H1 (cell line): Measurements from ENCODE around the gene DACH2. TPM values are rescaled to one million over a fixed set of nuclear protein-coding genes. Genes with fewer than 3 reads are reported as not detected.

Experiments
- CTCF ChIA-PET: fragments of 300-600 bp; sonication (Branson Sonifier 250); formaldehyde crosslinking; loops from one replicate; lab custom pipeline; 2021; ENCODE audit not compliant: partially characterized antibody; lab: Charles Lee
- POLR2A ChIA-PET: fragments of 300-600 bp; sonication (Branson Sonifier 250); formaldehyde crosslinking; loops from one replicate; lab custom pipeline; 2021; ENCODE audit warnings: inconsistent platforms; ENCODE audit not compliant: partially characterized antibody; lab: Charles Lee
- DNase-seq, 2 experiments: peaks; one replicate each; pipeline versions ENCODE4 v3.0.0 to v3.0.0-alpha.2; 2010 to 2022; ENCODE audit warnings: low spot score in 2 of 2, low read depth in 1 of 2, mixed read lengths in 1 of 2
- FAIRE-seq: peaks from 2 replicates; lab custom pipeline; 2011; peaks lifted over from hg19 to GRCh38; lab: Jason Lieb, UNC
- H2AFZ ChIP-seq: 2 replicates; pipeline ENCODE4 v1.8.1; 2012; ENCODE audit warnings: low read length, inconsistent platforms
- H2AK5ac ChIP-seq: 2 replicates; pipeline ENCODE4 v1.6.1; 2013; ENCODE audit warnings: low read depth, low read length
- H2BK120ac ChIP-seq: replicated peaks from 2 replicates; pipeline ENCODE3; 2013; ENCODE audit warnings: low read depth, low read length, inconsistent platforms
- H2BK12ac ChIP-seq: 2 replicates; pipeline ENCODE4 v1.6.1; 2013; ENCODE audit warnings: low read depth, low read length
- H2BK15ac ChIP-seq: 2 replicates; pipeline ENCODE4 v1.6.1; 2013; ENCODE audit warnings: low read length
- H2BK20ac ChIP-seq: 2 replicates; pipeline ENCODE4 v1.6.1; 2013; ENCODE audit warnings: low read length
- H2BK5ac ChIP-seq: 2 replicates; pipeline ENCODE4 v1.6.1; 2013; ENCODE audit warnings: low read depth, low read length
- H3K14ac ChIP-seq: 2 replicates; pipeline ENCODE4 v1.6.1; 2013; ENCODE audit warnings: inconsistent platforms; ENCODE audit not compliant: insufficient read length
- H3K18ac ChIP-seq: 2 replicates; pipeline ENCODE4 v1.6.1; 2013; ENCODE audit warnings: low read length; ENCODE audit errors: extremely low read depth
- H3K23ac ChIP-seq: 2 replicates; pipeline ENCODE4 v1.6.1; 2013; ENCODE audit warnings: inconsistent platforms; ENCODE audit not compliant: insufficient read length
- H3K23me2 ChIP-seq: 2 replicates; pipeline ENCODE4 v1.6.1; 2013; ENCODE audit warnings: low read depth, low read length
- H3K27ac ChIP-seq: 2 replicates; pipeline ENCODE4 v1.6.1; 2011; ENCODE audit warnings: low read depth, low read length, inconsistent platforms
- H3K27me3 ChIP-seq, 4 experiments: replicated peaks in 1 of 4; 1 replicate in 1 of 4; 2 replicates in 3 of 4; pipeline versions ENCODE4 v1.6.1 to v1.8.1; 2011 to 2013; ENCODE audit warnings: low read length in 3 of 4, mild to moderate bottlenecking in 3 of 4, inconsistent platforms in 2 of 4, mixed read lengths in 2 of 4, moderate library complexity in 1 of 4; ENCODE audit not compliant: control insufficient read depth in 3 of 4, insufficient read depth in 3 of 4; ENCODE audit errors: extremely low read depth in 1 of 4
- H3K36me3 ChIP-seq, 4 experiments: 2 replicates each; pipeline versions ENCODE4 v1.6.1 to v1.8.1; 2011 to 2013; ENCODE audit warnings: mild to moderate bottlenecking in 4 of 4, low read length in 3 of 4, moderate library complexity in 2 of 4, control low read depth in 1 of 4, inconsistent platforms in 1 of 4; ENCODE audit not compliant: insufficient read depth in 4 of 4, control insufficient read depth in 2 of 4
- H3K4ac ChIP-seq: replicated peaks from 2 replicates; pipeline ENCODE3; 2013; ENCODE audit warnings: low read length, low read depth, mixed read lengths, inconsistent platforms; ENCODE audit not compliant: insufficient read length
- H3K4me1 ChIP-seq, 4 experiments: replicated peaks in 1 of 4; 1 replicate in 1 of 4; 2 replicates in 3 of 4; pipeline versions ENCODE4 v1.6.1 to v1.8.1; 2011 to 2013; ENCODE audit warnings: low read length in 3 of 4, inconsistent platforms in 2 of 4, mixed read lengths in 1 of 4; ENCODE audit not compliant: insufficient read depth in 4 of 4, control insufficient read depth in 3 of 4
- H3K4me2 ChIP-seq, 2 experiments: 2 replicates each; pipeline versions ENCODE4 v1.6.1 to v1.8.1; 2011 to 2013; ENCODE audit warnings: low read depth in 2 of 2, low read length in 2 of 2, control low read depth in 1 of 2, inconsistent platforms in 1 of 2, mild to moderate bottlenecking in 1 of 2; ENCODE audit not compliant: insufficient read depth in 1 of 2
- H3K4me3 ChIP-seq, 4 experiments: fragments of 200-600, 300-600 bp in 1 of 4; sonication (generic), shearing (Covaris generic), sonication (Bioruptor Twin) in 1 of 4; 2 replicates each; pipeline versions ENCODE4 v1.5.1 to v1.8.1; 2011 to 2016; ENCODE audit warnings: low read length in 4 of 4, low read depth in 3 of 4, control low read depth in 2 of 4, inconsistent platforms in 2 of 4, mild to moderate bottlenecking in 2 of 4, mixed read lengths in 1 of 4, moderate library complexity in 1 of 4; ENCODE audit not compliant: insufficient read depth in 2 of 4; ENCODE audit errors: extremely low read depth in 1 of 4
- H3K56ac ChIP-seq: replicated peaks from 2 replicates; pipeline ENCODE3; 2013; ENCODE audit warnings: low read depth, mild to moderate bottlenecking, mixed read lengths, low read length, inconsistent platforms; ENCODE audit not compliant: insufficient read length
- H3K79me1 ChIP-seq: 2 replicates; pipeline ENCODE4 v1.6.1; 2013; ENCODE audit warnings: low read depth, low read length, control low read depth
- H3K79me2 ChIP-seq, 2 experiments: 2 replicates each; pipeline versions ENCODE4 v1.6.1 to v1.8.1; 2012 to 2013; ENCODE audit warnings: low read length in 2 of 2, mild to moderate bottlenecking in 2 of 2, inconsistent platforms in 1 of 2; ENCODE audit not compliant: insufficient read depth in 2 of 2, control insufficient read depth in 1 of 2
- H3K9ac ChIP-seq, 4 experiments: replicated peaks in 1 of 4; 1 replicate in 1 of 4; 2 replicates in 3 of 4; pipeline versions ENCODE4 v1.6.1 to v1.8.1; 2011 to 2013; ENCODE audit warnings: low read depth in 3 of 4, low read length in 3 of 4, control low read depth in 2 of 4, mild to moderate bottlenecking in 2 of 4, moderate library complexity in 2 of 4, inconsistent platforms in 1 of 4; ENCODE audit errors: extremely low read depth in 1 of 4
- H3K9me3 ChIP-seq, 2 experiments: 2 replicates each; pipeline versions ENCODE4 v1.6.1 to v1.8.1; 2012 to 2013; ENCODE audit warnings: mild to moderate bottlenecking in 2 of 2, moderate library complexity in 2 of 2, control low read depth in 1 of 2, inconsistent platforms in 1 of 2, low read depth in 1 of 2, low read length in 1 of 2, mixed read lengths in 1 of 2; ENCODE audit not compliant: insufficient read depth in 2 of 2
- H4K20me1 ChIP-seq, 2 experiments: replicated peaks in 1 of 2; 2 replicates each; pipeline versions ENCODE3 to v1.8.1; 2011 to 2013; ENCODE audit warnings: inconsistent platforms in 2 of 2, low read length in 2 of 2, mild to moderate bottlenecking in 1 of 2; ENCODE audit not compliant: insufficient read depth in 2 of 2, control insufficient read depth in 1 of 2
- H4K5ac ChIP-seq: 2 replicates; pipeline ENCODE4 v1.6.1; 2013; ENCODE audit warnings: low read length, low read depth, mixed read lengths, inconsistent platforms; ENCODE audit not compliant: insufficient read length
- H4K8ac ChIP-seq: 2 replicates; pipeline ENCODE4 v1.8.0; 2013; ENCODE audit warnings: mild to moderate bottlenecking, moderate library complexity, low read length, inconsistent platforms; ENCODE audit not compliant: insufficient read depth; ENCODE audit errors: extremely low read depth
- H4K91ac ChIP-seq: replicated peaks from 2 replicates; pipeline ENCODE3; 2013; ENCODE audit warnings: low read length, mixed read lengths, inconsistent platforms; ENCODE audit not compliant: insufficient read length
- BCL11A ChIP-seq, 2 experiments: IDR thresholded peaks; one replicate each; pipeline ENCODE4 v1.6.1; 2011; ENCODE audit warnings: low read depth in 2 of 2, low read length in 2 of 2, mild to moderate bottlenecking in 2 of 2
- CHD2 ChIP-seq: IDR thresholded peaks from 2 replicates; pipeline ENCODE4 v1.6.1; 2012; ENCODE audit warnings: low read length, improper control_type of control experiment
- WGBS, 2 experiments: shearing (Covaris generic) in 1 of 2; methylation state at CpG; one replicate each; pipeline versions ENCODE4 v1.1.6 to v1.1.7; 2013 to 2015; ENCODE audit warnings: low lambda C conversion rate in 2 of 2, mixed read lengths in 2 of 2, inconsistent platforms in 1 of 2, low coverage in 1 of 2, missing lambda C conversion rate in 1 of 2; ENCODE audit not compliant: insufficient replicate concordance in 2 of 2, insufficient coverage in 1 of 2, insufficient read length in 1 of 2; ENCODE audit errors: extremely low coverage in 1 of 2, missing lambda C conversion rate in 1 of 2; 5-methylcytosine and 5-hydroxymethylcytosine counted together
- polyA plus RNA-seq, 7 experiments: library from polyadenylated mRNA; depleted of rRNA in 3 of 7; stranded (reverse) in 5 of 7; unstranded in 2 of 7; fragments of >200 nt in 5 of 7; fragments of 200-250 nt in 2 of 7; gene quantifications; 1 replicate in 5 of 7; 2 replicates in 1 of 7; 4 replicates in 1 of 7; pipeline versions ENCODE4 v1.2.1 to v1.2.3, GENCODE V29; 2011 to 2013; ENCODE audit warnings: missing spikeins in 2 of 7, mixed read lengths in 2 of 7
- total RNA-seq: library from RNA; stranded (reverse); fragmentation: NEBNext Ultra II Directional; extraction: Animal tissue kit (Norgen Biotek cat#: 25700); gene quantifications from 2 replicates; pipeline ENCODE4 v1.2.1, GENCODE V29; 2021

The DACH2 gene
- total and polyA plus RNA-seq, 2 of the 8 experiments (the other 6 are each of a cell fraction or from before 2014, with no cell fraction given): 1.0 to 1.8 TPM

- DNase-seq: no peak
- Histone ChIP-seq H4K20me1 (no peaks in the 10 kb centered on the region), H3K9ac (no peak overlapping the region), H3K56ac (no peak overlapping the region), H4K91ac (no peak overlapping the region), H3K36me3 (no peaks in the 10 kb centered on the region), H3K27me3 (no peaks in the 10 kb centered on the region), H3K23ac (no peak overlapping the region), H3K23me2 (no peaks in the 10 kb centered on the region), H2BK5ac (no peak overlapping the region), H2AK5ac (no peak overlapping the region), H3K4me1 (peaks cover 0 to 3% (median 0%) of the 10 kb centered on the region in 4 experiments; a peak in 1 of 7 replicates), H3K79me2 (no peaks in the 10 kb centered on the region), H3K4me3 (no peak overlapping the region), H3K9me3 (no peaks in the 10 kb centered on the region), H2BK20ac (no peak overlapping the region), H4K5ac (no peak overlapping the region), H2AFZ (no peak overlapping the region), H4K8ac (no peak overlapping the region), H3K14ac (no peak overlapping the region), H2BK12ac (no peak overlapping the region), H2BK120ac (no peak overlapping the region), H3K4ac (no peak overlapping the region), H3K4me2 (no peak overlapping the region), H3K79me1 (no peaks in the 10 kb centered on the region), H3K18ac (no peak overlapping the region), H2BK15ac (no peak overlapping the region), H3K27ac (no peak overlapping the region)
- CTCF ChIA-PET: interaction anchor here (1.4 kb wide), 1 partner anchor 29 kb away, joined by 3 read pairs; no protein-coding TSS in a partner anchor
- no peak for TF ChIP-seq CHD2
- TF ChIP-seq BCL11A (IDR thresholded peaks at IDR 0.05; ENCODE audit: low read depth in 2 of 2, low read length in 2 of 2): no peak
- WGBS, 2 experiments: 88% methylated on average over 1 of the region's 1 CpG; no CpG with 5 or more reads in 1 of the 2 experiments
- FAIRE-seq: peak; percentile 24
- POLR2A ChIA-PET: no interaction called here
Observed at GRCh38 chrX:86104526-86104925, 43.7 kb upstream of the DACH2 start.
